Liver (tissue), 9 donors: ENCODE data around the gene VENTX. TPM values are rescaled to one million over a fixed set of nuclear protein-coding genes. Genes with fewer than 3 reads are reported as not detected.

ENCODE experiments used
- DNase-seq: peaks from one replicate; pipeline ENCODE4 v3.0.0-alpha.2; 2017; ENCODE audit warnings: low spot score
- H3K27ac ChIP-seq, 2 donors: one replicate each; pipeline ENCODE4 v1.7.0; 2013; ENCODE audit warnings: inconsistent platforms in 2 of 2, low read length in 2 of 2, control low read depth in 1 of 2, low read depth in 1 of 2, mild to moderate bottlenecking in 1 of 2
- H3K27me3 ChIP-seq, 4 donors: one replicate each; pipeline versions ENCODE4 v1.6.1 to v1.7.0; 2013; ENCODE audit warnings: low read length in 3 of 4, inconsistent platforms in 1 of 4, mild to moderate bottlenecking in 1 of 4, moderate library complexity in 1 of 4; ENCODE audit not compliant: control insufficient read depth in 4 of 4, insufficient read depth in 4 of 4
- H3K36me3 ChIP-seq, 4 donors: one replicate each; pipeline versions ENCODE4 v1.6.1 to v1.7.0; 2013; ENCODE audit warnings: low read length in 3 of 4, mild to moderate bottlenecking in 3 of 4, low read depth in 1 of 4, moderate library complexity in 1 of 4; ENCODE audit not compliant: control insufficient read depth in 4 of 4, insufficient read depth in 3 of 4
- H3K4me1 ChIP-seq, 4 donors: one replicate each; pipeline versions ENCODE4 v1.6.1 to v1.7.0; 2013; ENCODE audit warnings: low read length in 3 of 4, mild to moderate bottlenecking in 3 of 4, moderate library complexity in 1 of 4; ENCODE audit not compliant: control insufficient read depth in 4 of 4, insufficient read depth in 4 of 4
- H3K4me3 ChIP-seq, 3 donors: one replicate each; pipeline versions ENCODE4 v1.6.1 to v1.7.0; 2013; ENCODE audit warnings: low read length in 3 of 3, control low read depth in 1 of 3, low read depth in 1 of 3, mild to moderate bottlenecking in 1 of 3
- H3K9ac ChIP-seq, 2 donors: one replicate each; pipeline ENCODE4 v1.7.0; 2013; ENCODE audit warnings: low read length in 2 of 2, mild to moderate bottlenecking in 2 of 2, moderate library complexity in 2 of 2, control low read depth in 1 of 2, low read depth in 1 of 2
- H3K9me3 ChIP-seq, 4 donors: one replicate each; pipeline versions ENCODE4 v1.6.1 to v1.7.0; 2013; ENCODE audit warnings: low read length in 3 of 4; ENCODE audit not compliant: control insufficient read depth in 4 of 4
- CTCF ChIP-seq: fragments of 150-350 bp; IDR thresholded peaks from 2 replicates; pipeline ENCODE4 v1.5.1; 2017; ENCODE audit warnings: improper control_type of control experiment, low read depth, low read length; ENCODE audit not compliant: missing input control
- EGR1 ChIP-seq, 2 donors: IDR thresholded peaks; 2 replicates each; pipeline ENCODE4 v1.6.1; 2016 to 2018; ENCODE audit warnings: antibody characterized with exemption in 2 of 2, low read depth in 2 of 2
- FOXA1 ChIP-seq: IDR thresholded peaks from 2 replicates; pipeline ENCODE4 v1.6.1; 2016; ENCODE audit warnings: antibody characterized with exemption
- FOXA2 ChIP-seq: IDR thresholded peaks from 2 replicates; pipeline ENCODE4 v1.6.1; 2016; ENCODE audit warnings: antibody characterized with exemption
- HNF4A ChIP-seq, 2 donors: conservative IDR thresholded peaks; 2 replicates each; pipeline ENCODE4 v1.6.1; 2016; ENCODE audit warnings: antibody characterized with exemption in 2 of 2, mild to moderate bottlenecking in 2 of 2
- HNF4G ChIP-seq: IDR thresholded peaks from 2 replicates; pipeline ENCODE4 v1.6.1; 2016; ENCODE audit warnings: antibody characterized with exemption
- JUND ChIP-seq, 2 donors: IDR thresholded peaks; 2 replicates each; pipeline ENCODE4 v1.6.1; 2016; ENCODE audit warnings: antibody characterized with exemption in 2 of 2
- MAX ChIP-seq: IDR thresholded peaks from 2 replicates; pipeline ENCODE4 v1.6.1; 2016; ENCODE audit warnings: antibody characterized with exemption
- NR2F2 ChIP-seq: IDR thresholded peaks from 2 replicates; pipeline ENCODE4 v1.6.1; 2016; ENCODE audit warnings: antibody characterized with exemption
- RAD21 ChIP-seq, 2 donors: IDR thresholded peaks; 2 replicates each; pipeline ENCODE4 v1.6.1; 2016; ENCODE audit warnings: antibody characterized with exemption in 2 of 2, mild to moderate bottlenecking in 2 of 2
- whole genome bisulfite sequencing: extraction: QIAGEN DNeasy Blood & Tissue Kit; methylation state at CpG from one replicate; pipeline ENCODE4 v1.1.7; 2013; 5-methylcytosine and 5-hydroxymethylcytosine counted together
- polyA plus RNA-seq, 2 donors: library from polyadenylated mRNA; stranded (reverse) in 1 of 2; unstranded in 1 of 2; fragments of 200-250 nt in 1 of 2; fragments of >200 nt in 1 of 2; fragmentation: Nextera tagmentation in 1 of 2; extraction: Ambion mirVana in 1 of 2; gene quantifications; one replicate each; pipeline versions ENCODE4 v1.2.1 to v1.2.3, GENCODE V29; 2013 to 2015
- total RNA-seq, 2 donors: library from RNA; depleted of rRNA; stranded (reverse); fragments of >200 nt; gene quantifications; one replicate each; pipeline ENCODE4 v1.2.3, GENCODE V29; 2014
- donor health status: healthy.
- donor health status: healthy.
- donor health status: healthy.
- donor health status: healthy.
- donor health status: healthy.

Gene VENTX
- total and polyA plus RNA-seq, 4 donors, result 0.05 to 0.25 (median 0.09) TPM

GRCh38 chr10:133274751-133275683 is 37.4 kb downstream of the VENTX start:
- Histone ChIP-seq H3K9ac (peak overlapping the region in 1 of 2 donors; percentile 53), H3K27ac (peak overlapping the region; percentile 23 to 50), H3K36me3 (peaks cover 4 to 20% (median 7%) of the 10 kb centered on the region in 4 donors), H3K4me1 (peaks cover 12 to 30% (median 25%) of the 10 kb centered on the region in 4 donors), H3K27me3 (no peaks in the 10 kb centered on the region), H3K9me3 (no peaks in the 10 kb centered on the region), H3K4me3 (no peak overlapping the region)
- DNase-seq, result no peak
- 63% methylated on average over 26 of the region's 26 CpGs for WGBS
- no peak for TF ChIP-seq FOXA1
- TF ChIP-seq CTCF, result no peak
- TF ChIP-seq MAX, result no peak
- no peak for TF ChIP-seq FOXA2
- TF ChIP-seq HNF4A (conservative IDR thresholded peaks at IDR 0.05), result no peak
- TF ChIP-seq HNF4G, result no peak
- TF ChIP-seq RAD21 (IDR thresholded peaks at IDR 0.05), result no peak

- no peaks in the 10 kb centered on the region for H3K9me3 ChIP-seq
- peak overlapping the region; percentile 23 to 50 for H3K27ac ChIP-seq
- DNase-seq, result no peak
- TF ChIP-seq CTCF (no peak), JUND (IDR thresholded peaks at IDR 0.05) (no peak)
- H3K36me3 ChIP-seq, result peaks cover 0 to 19% (median 6%) of the 10 kb centered on the region in 4 donors
- H3K27me3 ChIP-seq, result no peaks in the 10 kb centered on the region
- WGBS, result 54% methylated on average over 12 of the region's 12 CpGs
- H3K4me3 ChIP-seq, result no peak overlapping the region
- peak overlapping the region in 1 of 2 donors; percentile 53 for H3K9ac ChIP-seq
- H3K4me1 ChIP-seq, result peaks cover 12 to 36% (median 27%) of the 10 kb centered on the region in 4 donors
Measured at GRCh38 chr10:133275684-133276092, 38.0 kb downstream of the VENTX start.

- H3K9ac ChIP-seq, result peak overlapping the region in 1 of 2 donors; percentile 53
- peaks cover 12 to 36% (median 27%) of the 10 kb centered on the region in 4 donors for H3K4me1 ChIP-seq
- 62% methylated on average over 6 of the region's 6 CpGs for WGBS
Measured at GRCh38 chr10:133276100-133276434, 38.4 kb downstream of the VENTX start.

More at GRCh38 chr10:133276100-133276434, 38.4 kb downstream of the VENTX start:
- no peak for TF ChIP-seq MAX
- no peak for TF ChIP-seq NR2F2
- TF ChIP-seq EGR1 (IDR thresholded peaks at IDR 0.05; ENCODE audit: low read depth in 2 of 2), result no peak
- no peak for TF ChIP-seq FOXA2
- no peak for TF ChIP-seq CTCF
- TF ChIP-seq JUND (IDR thresholded peaks at IDR 0.05), result no peak
- Histone ChIP-seq H3K36me3 (peaks cover 0 to 15% (median 3%) of the 10 kb centered on the region in 4 donors), H3K4me3 (peak overlapping the region in 1 of 3 donors; percentile 16), H3K27me3 (no peaks in the 10 kb centered on the region), H3K27ac (peak overlapping the region; percentile 35 to 54), H3K9me3 (no peaks in the 10 kb centered on the region)
- no peak for DNase-seq
